ENCODE data around the gene ROS1. TPM values are rescaled to one million over a fixed set of nuclear protein-coding genes. Genes with fewer than 3 reads are reported as not detected.

The ROS1 gene
- total RNA-seq, 1 donor from 2014 or later, result 163 TPM

DNA sequence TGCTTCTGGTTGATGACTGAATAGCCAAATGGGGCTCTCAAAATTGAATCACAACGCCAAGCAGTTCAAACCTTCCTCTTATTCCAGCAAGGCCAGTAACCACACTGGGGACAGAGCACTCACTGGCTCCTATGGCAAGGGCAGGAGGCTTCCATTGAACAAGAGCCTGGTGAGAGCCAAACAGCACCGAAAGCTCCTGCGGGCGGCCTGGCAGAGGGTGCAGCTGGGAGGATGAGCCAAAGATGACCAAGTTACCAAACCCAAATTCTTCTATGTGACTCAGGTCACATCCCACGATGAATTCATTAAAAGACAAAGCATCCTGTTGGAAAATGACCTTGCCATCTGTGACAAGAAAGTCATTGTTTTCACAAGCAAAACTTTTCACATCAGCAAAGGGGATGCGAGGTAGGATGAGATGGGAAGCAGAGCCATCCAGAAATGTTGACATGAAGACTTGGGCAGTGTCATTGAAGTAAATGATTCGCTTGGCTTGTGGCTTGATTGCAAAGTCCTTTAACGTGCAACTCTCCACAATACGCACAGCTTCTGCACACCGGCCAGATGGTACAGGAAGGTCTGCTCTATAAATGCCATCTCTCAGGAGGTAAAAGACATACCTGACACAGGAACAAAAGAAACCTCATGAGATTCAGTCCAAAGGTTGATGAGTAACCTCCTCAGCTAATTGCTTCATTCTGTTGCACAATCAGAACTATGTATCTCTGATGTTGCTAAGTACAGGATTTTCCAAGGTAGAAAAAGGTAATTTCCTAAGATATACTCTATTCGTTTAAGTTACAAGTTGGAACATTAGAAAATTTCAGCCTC lies 36.3 kb downstream of the ROS1 start:
- no peak overlapping the region for H3K4me3 ChIP-seq
- peaks cover 6% of the 10 kb centered on the region for H3K4me1 ChIP-seq
- TF ChIP-seq, protein P1, sequence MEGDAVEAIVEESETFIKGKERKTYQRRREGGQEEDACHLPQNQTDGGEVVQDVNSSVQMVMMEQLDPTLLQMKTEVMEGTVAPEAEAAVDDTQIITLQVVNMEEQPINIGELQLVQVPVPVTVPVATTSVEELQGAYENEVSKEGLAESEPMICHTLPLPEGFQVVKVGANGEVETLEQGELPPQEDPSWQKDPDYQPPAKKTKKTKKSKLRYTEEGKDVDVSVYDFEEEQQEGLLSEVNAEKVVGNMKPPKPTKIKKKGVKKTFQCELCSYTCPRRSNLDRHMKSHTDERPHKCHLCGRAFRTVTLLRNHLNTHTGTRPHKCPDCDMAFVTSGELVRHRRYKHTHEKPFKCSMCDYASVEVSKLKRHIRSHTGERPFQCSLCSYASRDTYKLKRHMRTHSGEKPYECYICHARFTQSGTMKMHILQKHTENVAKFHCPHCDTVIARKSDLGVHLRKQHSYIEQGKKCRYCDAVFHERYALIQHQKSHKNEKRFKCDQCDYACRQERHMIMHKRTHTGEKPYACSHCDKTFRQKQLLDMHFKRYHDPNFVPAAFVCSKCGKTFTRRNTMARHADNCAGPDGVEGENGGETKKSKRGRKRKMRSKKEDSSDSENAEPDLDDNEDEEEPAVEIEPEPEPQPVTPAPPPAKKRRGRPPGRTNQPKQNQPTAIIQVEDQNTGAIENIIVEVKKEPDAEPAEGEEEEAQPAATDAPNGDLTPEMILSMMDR (IDR thresholded peaks at IDR 0.05), result no peak
- H3K27ac ChIP-seq, result no peak overlapping the region
- DNase-seq (no peak), ATAC-seq (peak; percentile 27)
- H3K36me3 ChIP-seq, result no peaks in the 10 kb centered on the region
- no peaks in the 10 kb centered on the region for H3K27me3 ChIP-seq
- intact Hi-C loops (cut with DNase I), result no loop called here
- no peaks in the 10 kb centered on the region for H3K9me3 ChIP-seq

DNA sequence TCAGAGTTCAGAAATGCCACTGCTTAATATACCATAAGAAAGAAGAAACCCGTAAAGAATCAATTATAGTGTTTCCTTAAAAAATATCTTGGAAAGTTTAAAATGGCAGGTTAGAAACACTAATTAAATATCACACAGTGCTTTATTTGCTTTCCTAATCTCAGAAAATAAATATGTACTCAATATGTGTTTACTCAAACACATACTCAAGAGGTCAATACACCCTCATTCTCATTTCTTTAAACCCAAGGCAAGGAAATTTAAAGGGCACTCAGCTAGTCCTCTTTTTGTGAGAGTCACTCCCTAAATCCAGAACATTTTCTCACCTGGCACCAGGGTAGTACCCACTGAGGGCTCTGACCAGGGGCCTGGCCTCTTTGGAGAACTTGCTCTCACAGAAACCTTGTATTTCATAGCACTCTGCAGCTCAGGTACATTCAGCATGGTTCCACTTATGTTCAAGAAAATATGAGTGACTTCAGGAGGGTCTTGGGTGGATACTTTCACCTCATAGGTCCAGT lies 38.2 kb downstream of the ROS1 start:
- Histone ChIP-seq H3K27me3 (no peaks in the 10 kb centered on the region), H3K27ac (no peak overlapping the region), H3K36me3 (no peaks in the 10 kb centered on the region), H3K4me1 (peaks cover 6% of the 10 kb centered on the region), H3K9me3 (no peaks in the 10 kb centered on the region), H3K4me3 (no peak overlapping the region)
- TF ChIP-seq, protein P1 (IDR thresholded peaks at IDR 0.05), result no peak
- intact Hi-C loops (cut with DNase I), result no loop called here
- ATAC-seq (peak; percentile 75), DNase-seq (no peak)

DNA sequence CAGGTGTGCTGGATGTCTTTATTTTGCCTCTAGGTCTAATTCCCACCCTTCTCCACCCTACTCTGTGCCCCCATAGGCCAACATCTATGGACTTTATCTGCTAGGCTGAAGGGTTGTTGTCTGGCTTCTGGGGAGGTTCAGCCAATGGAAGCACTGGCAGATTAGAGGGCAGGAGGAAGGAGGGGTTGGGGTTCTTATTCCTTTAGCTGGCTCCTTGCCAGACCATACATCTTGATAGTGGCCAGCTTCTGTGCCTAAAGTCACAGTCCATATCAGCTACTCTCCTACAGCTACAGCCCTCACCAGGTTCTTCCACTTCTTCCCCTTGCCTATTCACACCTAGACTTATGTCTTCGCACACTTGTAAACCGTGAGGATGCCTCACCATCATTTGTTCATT lies 41.1 kb downstream of the ROS1 start:
- Histone ChIP-seq H3K27ac (no peak overlapping the region), H3K36me3 (no peaks in the 10 kb centered on the region), H3K9me3 (no peaks in the 10 kb centered on the region), H3K4me1 (peaks cover 6% of the 10 kb centered on the region), H3K4me3 (no peak overlapping the region), H3K27me3 (no peaks in the 10 kb centered on the region)
- TF ChIP-seq, protein P1 (IDR thresholded peaks at IDR 0.05), result no peak
- intact Hi-C loops (cut with DNase I), result no loop called here
- DNase-seq (no peak), ATAC-seq (no peak)

DNA sequence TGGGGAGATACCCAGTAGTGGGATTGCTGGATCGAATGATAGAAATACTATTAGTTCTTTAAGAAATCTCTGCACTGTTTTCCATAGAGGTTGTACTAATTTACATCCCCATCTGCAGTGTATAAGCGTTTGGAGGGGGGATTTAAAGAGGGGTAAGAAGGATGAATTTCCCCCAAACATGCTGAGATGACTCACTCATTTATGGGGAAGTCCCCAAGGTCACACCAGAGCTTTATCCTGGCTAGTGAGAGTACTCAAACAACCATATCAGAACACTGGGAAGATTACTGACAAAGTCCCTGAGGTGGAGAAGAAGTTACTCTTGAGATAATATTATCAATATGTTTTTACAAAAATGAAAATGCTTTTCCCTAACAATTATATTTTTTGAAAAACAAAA lies 44.0 kb downstream of the ROS1 start:
- ATAC-seq, result no peak
- Histone ChIP-seq H3K36me3 (no peaks in the 10 kb centered on the region), H3K4me3 (no peak overlapping the region), H3K27me3 (no peaks in the 10 kb centered on the region), H3K9me3 (no peaks in the 10 kb centered on the region), H3K27ac (no peak overlapping the region), H3K4me1 (no peaks in the 10 kb centered on the region)
- TF ChIP-seq, protein P1 (IDR thresholded peaks at IDR 0.05), result no peak
- intact Hi-C loops (cut with DNase I), result no loop called here
- DNase-seq, result no peak

DNA sequence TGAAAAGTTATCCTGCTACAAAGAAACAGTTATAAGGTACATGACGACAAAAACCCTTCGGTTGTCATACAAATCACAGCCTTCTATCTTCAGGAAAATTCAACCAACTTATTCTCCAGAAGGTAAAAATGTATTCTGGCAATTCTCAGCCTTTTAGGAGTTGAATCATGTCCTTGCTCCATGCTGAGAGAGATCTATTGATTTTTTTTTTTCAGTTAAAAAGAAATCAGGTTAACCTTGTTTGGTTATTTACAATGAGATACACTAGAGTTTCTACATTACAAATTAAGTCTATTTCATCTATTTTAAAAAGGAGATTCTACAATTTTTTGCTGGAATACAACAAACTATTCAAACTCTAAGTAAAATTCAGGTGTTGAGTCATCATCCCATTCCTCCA lies 45.4 kb downstream of the ROS1 start:
- DNase-seq (no peak), ATAC-seq (no peak)

More for the DNA sequence above, 45.4 kb downstream of the ROS1 start:
- Histone ChIP-seq H3K27ac (no peak overlapping the region), H3K4me3 (no peak overlapping the region), H3K36me3 (no peaks in the 10 kb centered on the region), H3K9me3 (no peaks in the 10 kb centered on the region), H3K4me1 (no peaks in the 10 kb centered on the region), H3K27me3 (no peaks in the 10 kb centered on the region)
- TF ChIP-seq, protein P1 (IDR thresholded peaks at IDR 0.05), result no peak
- intact Hi-C loops (cut with DNase I), result no loop called here
